IMR-90 (cell line): ENCODE measurements around the gene NPEPL1. TPM values are rescaled to one million over a fixed set of nuclear protein-coding genes. Genes with fewer than 3 reads are reported as not detected.

Experiments used
- ATAC-seq: fragments of 200-7000 bp; cut with Tn5 transposase; 2 replicates; pipeline ENCODE4 v1.9.1; 2020; ENCODE audit warnings: low read depth, mild to moderate bottlenecking, moderate library complexity
- BruUV-seq: library from RNA; stranded (reverse); fragments of 400-500 nt; replicated peaks from 2 replicates; lab custom pipeline; 2021; lab: Mats Ljungman, UMichigan
- CTCF ChIA-PET: fragments of 300-600 bp; formaldehyde crosslinking; extraction: SDS; loops from one replicate; lab custom pipeline; 2021; ENCODE audit warnings: antibody characterized with exemption; lab: Yijun Ruan, JAX
- POLR2A ChIA-PET: fragments of 300-600 bp; sonication (Branson Sonifier 250); formaldehyde crosslinking; loops from one replicate; lab custom pipeline; 2022; ENCODE audit warnings: antibody characterized with exemption; ENCODE audit not compliant: unreplicated experiment; lab: Charles Lee
- DNase-seq: peaks from one replicate; pipeline ENCODE4 v3.0.0; 2013
- H2AFZ ChIP-seq: replicated peaks from 2 replicates; pipeline ENCODE3; 2013; ENCODE audit warnings: low read length, mild to moderate bottlenecking; ENCODE audit not compliant: poor library complexity
- H2AK5ac ChIP-seq: 2 replicates; pipeline ENCODE4 v1.6.1; 2013; ENCODE audit warnings: low read depth, low read length, inconsistent platforms
- H2AK9ac ChIP-seq: replicated peaks from 2 replicates; pipeline ENCODE3; 2013; ENCODE audit warnings: mild to moderate bottlenecking, low read depth, low read length, moderate library complexity; ENCODE audit not compliant: poor library complexity
- H2BK120ac ChIP-seq: 2 replicates; pipeline ENCODE4 v1.6.1; 2013; ENCODE audit warnings: low read depth, low read length, inconsistent platforms
- H2BK15ac ChIP-seq: 3 replicates; pipeline ENCODE4 v1.6.1; 2013; ENCODE audit warnings: low read depth, low read length, inconsistent platforms
- H2BK20ac ChIP-seq: 2 replicates; pipeline ENCODE4 v1.6.1; 2013; ENCODE audit warnings: low read depth, mild to moderate bottlenecking, inconsistent platforms, low read length, moderate library complexity
- H2BK5ac ChIP-seq: 2 replicates; pipeline ENCODE4 v1.6.1; 2013; ENCODE audit warnings: mild to moderate bottlenecking, low read depth, low read length, inconsistent platforms; ENCODE audit not compliant: poor library complexity, severe bottlenecking
- H3K14ac ChIP-seq: replicated peaks from 2 replicates; pipeline ENCODE4 v1.6.1; 2013; ENCODE audit warnings: low read depth, low read length, inconsistent platforms
- H3K18ac ChIP-seq: 2 replicates; pipeline ENCODE4 v1.6.1; 2013; ENCODE audit warnings: low read depth, low read length, control low read depth
- H3K23ac ChIP-seq: 2 replicates; pipeline ENCODE4 v1.6.1; 2013; ENCODE audit warnings: low read depth, low read length, inconsistent platforms
- H3K27ac ChIP-seq: 2 replicates; pipeline ENCODE4 v1.5.1; 2013; ENCODE audit warnings: mild to moderate bottlenecking, control low read depth, low read length; ENCODE audit not compliant: insufficient read depth
- H3K27me3 ChIP-seq: 2 replicates; pipeline ENCODE4 v1.6.1; 2013; ENCODE audit warnings: low read length; ENCODE audit not compliant: control insufficient read depth, insufficient read depth
- H3K36me3 ChIP-seq: 2 replicates; pipeline ENCODE4 v1.6.1; 2013; ENCODE audit warnings: low read length, mixed read lengths; ENCODE audit not compliant: control insufficient read depth, insufficient read depth
- H3K4ac ChIP-seq: 2 replicates; pipeline ENCODE4 v1.6.1; 2013; ENCODE audit warnings: low read depth, low read length, inconsistent platforms
- H3K4me1 ChIP-seq: 2 replicates; pipeline ENCODE4 v1.6.1; 2013; ENCODE audit warnings: low read length, mixed read lengths; ENCODE audit not compliant: control insufficient read depth, insufficient read depth
- H3K4me2 ChIP-seq: 2 replicates; pipeline ENCODE4 v1.6.1; 2013; ENCODE audit warnings: low read depth, mild to moderate bottlenecking, control low read depth, low read length, moderate library complexity
- H3K4me3 ChIP-seq: 2 replicates; pipeline ENCODE4 v1.5.1; 2013; ENCODE audit warnings: low read depth, mild to moderate bottlenecking, control low read depth, low read length, moderate library complexity; ENCODE audit not compliant: insufficient read depth
- H3K56ac ChIP-seq: 2 replicates; pipeline ENCODE4 v1.6.1; 2013; ENCODE audit warnings: low read length, inconsistent platforms; ENCODE audit not compliant: insufficient read depth; ENCODE audit errors: extremely low read depth
- H3K79me1 ChIP-seq, 2 experiments: 2 replicates each; pipeline ENCODE4 v1.6.1; 2013; ENCODE audit warnings: low read length in 2 of 2, inconsistent platforms in 1 of 2, low read depth in 1 of 2
- H3K9ac ChIP-seq: 2 replicates; pipeline ENCODE4 v1.6.1; 2013; ENCODE audit warnings: low read depth, low read length, control low read depth
- H3K9me1 ChIP-seq: 2 replicates; pipeline ENCODE4 v1.6.1; 2013; ENCODE audit warnings: low read length, inconsistent platforms; ENCODE audit not compliant: insufficient read depth
- H3K9me3 ChIP-seq: 2 replicates; pipeline ENCODE4 v1.6.1; 2013; ENCODE audit warnings: low read length; ENCODE audit not compliant: control insufficient read depth, insufficient read depth
- H4K20me1 ChIP-seq: 2 replicates; pipeline ENCODE4 v1.6.1; 2013; ENCODE audit warnings: low read length, inconsistent platforms; ENCODE audit not compliant: insufficient read depth
- H4K5ac ChIP-seq: 2 replicates; pipeline ENCODE4 v1.6.1; 2013; ENCODE audit warnings: mild to moderate bottlenecking, low read depth, low read length, control low read depth
- H4K8ac ChIP-seq, 2 experiments: 2 replicates each; pipeline ENCODE4 v1.6.1; 2013; ENCODE audit warnings: low read depth in 2 of 2, low read length in 2 of 2, control low read depth in 1 of 2, inconsistent platforms in 1 of 2
- H4K91ac ChIP-seq: 2 replicates; pipeline ENCODE4 v1.6.1; 2013; ENCODE audit warnings: low read depth, low read length, inconsistent platforms; ENCODE audit not compliant: insufficient read depth
- BHLHE40 ChIP-seq: fragments of 150-350 bp; IDR thresholded peaks from 2 replicates; pipeline ENCODE4 v1.6.1; 2016; ENCODE audit warnings: mild to moderate bottlenecking, low read depth, low read length
- CEBPB ChIP-seq: IDR thresholded peaks from 2 replicates; pipeline ENCODE4 v1.6.1; 2012; ENCODE audit warnings: low read depth, low read length, improper control_type of control experiment
- CHD1 ChIP-seq: IDR thresholded peaks from 2 replicates; pipeline ENCODE4 v1.6.1; 2012; ENCODE audit warnings: low read depth, low read length, improper control_type of control experiment
- CTCF ChIP-seq: conservative IDR thresholded peaks from 2 replicates; pipeline ENCODE4 v1.5.1; 2012; ENCODE audit warnings: mild to moderate bottlenecking, low read depth, low read length, improper control_type of control experiment
- ELK1 ChIP-seq: fragments of 150-350 bp; IDR thresholded peaks from 2 replicates; pipeline ENCODE4 v1.6.1; 2016; ENCODE audit warnings: low read depth, mild to moderate bottlenecking, low read length, moderate library complexity, borderline replicate concordance
- FOS ChIP-seq: fragments of 150-350 bp; IDR thresholded peaks from 2 replicates; pipeline ENCODE4 v1.6.1; 2016; ENCODE audit warnings: low read depth, low read length
- MAFK ChIP-seq: IDR thresholded peaks from 2 replicates; pipeline ENCODE4 v1.6.1; 2012; ENCODE audit warnings: low read depth, low read length, improper control_type of control experiment
- MAZ ChIP-seq: IDR thresholded peaks from 2 replicates; pipeline ENCODE4 v1.6.1; 2012; ENCODE audit warnings: low read depth, mild to moderate bottlenecking, low read length, improper control_type of control experiment, moderate library complexity, borderline replicate concordance
- MXI1 ChIP-seq: IDR thresholded peaks from 2 replicates; pipeline ENCODE4 v1.6.1; 2012; ENCODE audit warnings: low read depth, mild to moderate bottlenecking, low read length, moderate library complexity, borderline replicate concordance
- POLR2A ChIP-seq: IDR thresholded peaks from 2 replicates; pipeline ENCODE4 v1.6.1; 2012; ENCODE audit warnings: mild to moderate bottlenecking, low read depth, low read length
- RAD21 ChIP-seq: IDR thresholded peaks from 2 replicates; pipeline ENCODE4 v1.6.1; 2012; ENCODE audit warnings: low read length, improper control_type of control experiment
- RCOR1 ChIP-seq: IDR thresholded peaks from 2 replicates; pipeline ENCODE4 v1.6.1; 2012; ENCODE audit warnings: mild to moderate bottlenecking, low read length, improper control_type of control experiment; ENCODE audit not compliant: insufficient replicate concordance
- RFX5 ChIP-seq: IDR thresholded peaks from 2 replicates; pipeline ENCODE4 v1.8.0; 2012; ENCODE audit warnings: low read depth, mild to moderate bottlenecking, low read length, moderate library complexity
- SMC3 ChIP-seq: fragments of 150-350 bp; IDR thresholded peaks from 2 replicates; pipeline ENCODE4 v1.6.1; 2016; ENCODE audit warnings: low read depth, mild to moderate bottlenecking, antibody characterized with exemption, low read length, moderate library complexity
- USF2 ChIP-seq: fragments of 150-350 bp; IDR thresholded peaks from 2 replicates; pipeline ENCODE4 v1.6.1; 2017; ENCODE audit warnings: mild to moderate bottlenecking, antibody characterized with exemption, low read length, low read depth
- WGBS, 2 experiments: methylation state at CpG; one replicate each; pipeline versions ENCODE4 v1.1.5 to v1.1.7; 2013; ENCODE audit warnings: missing lambda C conversion rate in 2 of 2; ENCODE audit not compliant: insufficient read length in 1 of 2; ENCODE audit errors: extremely low coverage in 2 of 2; 5-methylcytosine and 5-hydroxymethylcytosine counted together
- dilution Hi-C: fragments of 300-500 bp; cut with HindIII; formaldehyde crosslinking; loops from one replicate; pipeline ENCODE4 v1.14.3; 2018; ENCODE audit warnings: low sequenced_read_pairs; ENCODE audit not compliant: unreplicated experiment
- in situ Hi-C: fragments of 300-500 bp; cut with MboI; formaldehyde crosslinking; loops from 3 replicates; pipeline ENCODE4 v1.14.3; 2019; ENCODE audit warnings: low sequenced_read_pairs, inconsistent platforms, mixed read lengths
- intact Hi-C: fragments of 100-400 bp; cut with micrococcal nuclease; formaldehyde crosslinking; loops from 2 replicates; pipeline ENCODE4 v1.10.0; 2022
- polyA plus RNA-seq, 3 experiments: library from polyadenylated mRNA; depleted of rRNA; stranded (reverse); fragments of >200 nt; gene quantifications; 2 replicates each; pipeline ENCODE4 v1.2.3, GENCODE V29; 2012; ENCODE audit warnings: low replicate concordance in 1 of 3
- total RNA-seq: library from RNA; depleted of rRNA; stranded (reverse); fragments of >200 nt; gene quantifications from 2 replicates; pipeline ENCODE4 v1.2.3, GENCODE V29; 2012

NPEPL1 gene
- total and polyA plus RNA-seq, 2 of the 4 experiments (the other 2 are of a cell fraction) = 6.3 to 10.4 TPM

- intact Hi-C loops = no loop called here
- no peak overlapping the region for H3K14ac ChIP-seq
- no peak overlapping the region for H4K5ac ChIP-seq
- peaks cover 31% of the 10 kb centered on the region for H3K27me3 ChIP-seq
- H3K56ac ChIP-seq = no peak overlapping the region
- ATAC-seq (no peak), DNase-seq (no peak)
- H3K9ac ChIP-seq = no peak overlapping the region
- no peak overlapping the region for H2AFZ ChIP-seq
- no peak overlapping the region for H3K4me2 ChIP-seq
- no peak overlapping the region for H3K4ac ChIP-seq
- 60% methylated on average over 1 of the region's 10 CpGs; no CpG with 5 or more reads in 1 of the 2 experiments for WGBS, 2 experiments
- no peaks in the 10 kb centered on the region for H3K79me1 ChIP-seq
- H4K8ac ChIP-seq = no peak overlapping the region
- H4K20me1 ChIP-seq = no peaks in the 10 kb centered on the region
- H4K91ac ChIP-seq = no peak overlapping the region
- POLR2A ChIA-PET = no interaction called here
- H3K4me1 ChIP-seq = no peaks in the 10 kb centered on the region
- H2BK120ac ChIP-seq = no peak overlapping the region
- no peak overlapping the region for H2BK20ac ChIP-seq
- no peak overlapping the region for H3K4me3 ChIP-seq
- in situ Hi-C loops = no loop called here
- no TSS peak for BruUV-seq
- H3K23ac ChIP-seq = no peak overlapping the region
- no peak overlapping the region for H2BK15ac ChIP-seq
- H2BK5ac ChIP-seq = no peak overlapping the region
- H3K9me3 ChIP-seq = no peaks in the 10 kb centered on the region
- no peak overlapping the region for H3K18ac ChIP-seq
- CTCF ChIA-PET = no interaction called here
- no peaks in the 10 kb centered on the region for H3K36me3 ChIP-seq
- dilution Hi-C loops = no loop called here
- H3K9me1 ChIP-seq = no peaks in the 10 kb centered on the region
- no peak overlapping the region for H2AK5ac ChIP-seq
- no peak overlapping the region for H2AK9ac ChIP-seq
- H3K27ac ChIP-seq = no peak overlapping the region
- TF ChIP-seq FOS (no peak), MAFK (no peak), CEBPB (no peak), SMC3 (no peak), RFX5 (no peak), RAD21 (no peak), ELK1 (no peak), USF2 (no peak), MXI1 (no peak), RCOR1 (no peak), MAZ (no peak), POLR2A (no peak), BHLHE40 (no peak), CTCF (no peak), CHD1 (no peak)
Observed at GRCh38 chr20:58740356-58741308, 48.0 kb downstream of the NPEPL1 start.
